HT-29 (cell line): ENCODE results near the gene CACNA1H. TPM values are rescaled to one million over a fixed set of nuclear protein-coding genes. Genes with fewer than 3 reads are reported as not detected.

ENCODE experiments used
- DNase-seq: peaks from one replicate; pipeline ENCODE4 v3.0.0-alpha.2; 2015; ENCODE audit warnings: low spot score
- total RNA-seq: library from RNA; depleted of rRNA; stranded (reverse); fragments of >200 nt; shearing (Covaris generic); gene quantifications from 2 replicates; pipeline ENCODE4 v1.2.3, GENCODE V29; 2014; rRNA removed

Gene CACNA1H
- 0.56 and 0.65 TPM in 2 replicates for total RNA-seq

DNA sequence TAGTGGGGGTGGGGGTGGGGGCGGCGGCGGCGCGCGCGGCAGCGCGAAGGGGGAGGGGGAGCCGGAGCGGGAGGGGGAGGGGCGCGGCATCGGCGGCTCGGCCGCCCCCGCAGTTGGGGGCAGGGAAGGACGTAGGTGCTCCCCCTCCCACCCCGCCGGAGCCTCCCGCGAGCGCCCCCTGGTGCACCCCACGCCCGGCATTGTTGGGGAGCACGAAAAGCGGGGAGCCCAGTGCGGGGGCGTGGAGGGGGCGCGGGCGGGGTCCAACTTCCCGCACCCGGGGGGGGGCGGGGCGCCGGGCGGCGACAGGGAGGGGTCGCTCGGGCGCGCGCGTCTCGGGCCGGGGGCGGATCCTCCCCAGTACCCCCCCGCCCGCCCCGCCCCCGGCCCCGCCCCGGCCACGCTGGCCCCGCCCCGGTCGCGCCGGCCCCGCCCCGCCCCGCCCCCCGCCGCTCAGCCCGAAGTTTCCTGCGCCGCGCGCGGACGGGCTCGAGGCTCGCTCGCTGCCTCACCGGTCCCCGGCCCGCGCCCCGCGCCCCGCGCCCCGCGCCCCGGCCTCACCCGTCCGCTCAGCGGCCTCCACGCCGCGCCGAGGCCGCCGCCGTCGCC lies at the start of gene CACNA1H:
CACNA1H (plus strand) TSS at position 456 of the 609 bp plus-strand sequence. CDS start 632 bp downstream, outside the sequence.
- DNase-seq = no peak

DNA sequence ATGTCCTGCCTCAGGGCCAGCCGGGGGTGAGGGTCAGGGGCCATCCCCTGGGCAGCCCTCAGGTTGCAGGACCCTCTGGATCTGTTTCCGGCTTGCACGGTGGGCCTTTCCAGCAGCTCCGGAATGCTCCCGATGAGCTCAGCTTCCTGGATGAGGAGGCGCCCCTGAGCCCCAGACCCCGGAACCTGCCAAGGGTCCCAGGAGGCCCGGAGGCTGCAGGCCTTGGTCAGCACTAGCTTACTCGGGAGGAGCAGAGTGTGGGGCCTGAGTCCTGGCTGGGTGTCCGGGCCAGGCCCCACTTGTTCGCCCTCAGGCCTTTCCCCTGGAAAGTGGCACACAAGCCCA lies 49.3 kb upstream of the CACNA1H start:
- no peak for DNase-seq

DNA sequence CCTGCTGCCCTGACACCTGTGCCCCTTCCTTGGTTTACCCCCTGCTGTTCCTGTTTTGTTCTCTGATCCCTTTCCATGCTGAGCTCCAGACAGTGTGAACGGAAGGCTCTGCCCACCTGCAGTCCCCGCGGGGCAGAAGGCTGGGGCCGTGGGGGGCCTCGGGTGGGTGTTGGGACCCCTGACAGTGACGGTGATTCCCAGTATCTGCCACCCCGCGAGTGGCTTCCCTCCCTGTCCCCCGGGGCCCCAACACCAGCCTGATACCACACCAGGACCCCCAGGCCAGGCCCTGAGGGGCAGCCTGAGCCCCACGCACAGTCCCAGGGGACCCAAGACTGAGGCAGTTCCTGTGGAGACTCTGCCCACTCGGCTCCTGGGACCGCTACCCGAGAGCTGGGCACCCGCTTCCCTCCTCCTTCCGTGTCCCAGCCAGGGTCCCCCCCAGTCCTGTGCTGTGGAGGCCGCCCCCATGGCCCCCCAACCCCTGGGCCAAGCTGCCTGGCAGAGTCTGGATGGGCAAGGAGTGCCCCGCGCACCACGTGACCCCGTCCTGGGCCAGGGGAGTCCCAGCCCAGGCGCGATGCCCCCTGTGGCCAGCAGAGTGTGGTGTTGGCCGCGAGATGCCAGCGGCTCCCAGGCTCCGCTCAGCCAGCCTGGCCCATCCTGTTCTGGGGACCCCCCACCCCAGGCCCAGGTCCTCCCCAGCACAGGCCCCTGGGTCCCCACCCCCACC lies 46.9 kb upstream of the CACNA1H start:
- peak; percentile 71 for DNase-seq

DNA sequence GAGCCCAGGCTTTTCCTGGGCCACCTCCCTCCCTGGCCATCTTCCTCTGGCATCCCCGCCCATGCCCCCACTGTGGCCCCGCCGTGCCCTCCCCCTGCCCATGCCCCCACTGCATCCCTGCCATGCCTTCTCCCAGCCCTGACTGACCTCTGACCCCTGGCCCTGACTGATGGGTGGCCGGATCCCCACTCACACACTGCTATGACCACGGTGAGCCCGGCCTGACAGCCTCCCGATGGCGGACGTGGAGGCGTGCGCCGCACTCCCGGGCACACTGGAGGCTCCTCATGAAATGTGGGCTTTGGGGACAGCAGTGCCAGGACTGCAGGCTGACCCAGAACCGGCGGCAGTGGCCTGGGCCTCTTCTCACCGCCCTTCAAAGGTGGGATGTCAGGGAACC lies 46.2 kb upstream of the CACNA1H start:
- DNase-seq = no peak

DNA sequence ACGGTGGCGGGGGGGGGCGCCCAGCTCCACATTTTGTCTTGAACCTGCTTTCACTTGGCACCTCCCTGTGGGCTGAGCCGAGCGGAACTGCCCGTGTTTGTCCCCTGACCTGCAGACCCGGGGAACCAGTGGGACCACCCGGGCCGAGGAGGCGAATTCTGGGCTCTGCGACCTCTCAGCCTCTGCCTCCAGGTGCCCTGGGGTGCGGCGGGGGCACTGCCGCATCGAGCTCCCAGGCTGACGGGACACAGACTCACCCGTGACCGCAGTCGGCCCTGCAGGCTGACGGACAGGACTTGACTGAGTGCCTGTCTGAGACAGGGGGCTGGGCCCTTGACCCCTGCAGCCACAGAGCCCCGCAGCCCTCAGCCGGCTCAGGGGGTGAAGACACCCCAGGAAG lies 45.8 kb upstream of the CACNA1H start:
- no peak for DNase-seq

DNA sequence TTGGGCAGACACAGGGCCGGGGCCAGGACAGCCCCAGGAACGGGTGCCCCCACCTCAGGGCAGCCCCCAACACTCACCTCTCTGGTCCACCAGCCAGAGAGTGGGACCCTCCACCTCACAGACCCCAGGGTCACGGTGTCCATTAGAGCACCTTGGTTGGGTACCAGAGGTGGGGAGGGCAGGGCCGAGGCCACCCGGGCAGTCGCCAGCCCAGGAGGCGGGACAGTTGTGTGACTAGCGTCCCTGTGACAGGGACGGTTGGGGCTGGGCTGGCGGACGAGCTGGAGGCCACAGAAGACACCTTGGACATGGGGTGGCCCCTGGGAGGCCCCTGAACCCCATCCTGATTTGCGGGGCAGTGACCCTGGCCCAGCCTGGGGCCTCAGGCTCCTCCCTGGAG lies 45.2 kb upstream of the CACNA1H start:
- no peak for DNase-seq

DNA sequence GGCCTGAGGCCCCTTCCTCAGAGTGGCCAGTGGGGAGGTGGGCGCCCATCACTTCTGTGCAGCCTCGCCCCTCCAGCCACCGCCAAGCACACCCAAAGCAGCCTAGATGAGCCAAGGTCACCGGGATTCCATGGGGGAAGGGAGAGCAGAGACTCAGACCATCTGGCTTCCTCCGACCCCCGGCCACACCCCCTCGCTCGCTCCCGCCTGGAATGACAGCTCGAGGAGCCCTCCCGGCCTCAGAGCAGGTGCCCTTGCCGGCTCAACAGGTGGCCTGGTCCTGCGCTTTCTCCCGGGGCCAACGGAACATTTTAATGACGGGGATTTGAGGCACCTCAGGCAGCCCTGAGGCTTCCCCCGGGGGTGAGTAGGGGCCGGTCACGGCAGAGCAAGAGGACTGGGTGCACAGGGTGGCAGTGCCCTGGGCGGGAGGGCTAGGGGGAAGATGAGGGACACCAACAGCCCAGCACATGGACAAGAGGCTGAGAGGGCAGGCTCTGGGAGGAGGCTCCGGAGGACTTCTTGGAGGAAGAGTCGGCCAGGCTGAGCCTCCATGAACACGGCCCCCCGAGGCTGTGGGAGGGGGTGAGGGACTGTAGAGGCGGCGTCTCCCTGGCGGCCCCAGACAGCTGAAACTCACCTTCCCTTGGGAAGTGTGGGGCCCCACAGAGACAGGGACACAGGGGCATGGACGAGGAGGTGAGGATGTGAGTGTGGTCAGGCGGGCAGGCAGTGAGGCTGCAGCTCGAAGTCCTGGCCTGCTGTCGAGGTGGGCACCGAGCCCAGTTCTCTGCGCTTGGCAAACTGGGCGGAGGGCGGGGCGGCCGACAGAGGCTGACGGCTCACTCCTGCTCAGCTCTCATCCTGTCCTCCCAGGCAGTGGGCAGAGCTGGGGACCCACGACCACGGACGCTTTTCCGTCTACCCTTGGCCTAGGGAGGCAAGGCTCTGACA lies 44.3 kb upstream of the CACNA1H start:
- no peak for DNase-seq

DNA sequence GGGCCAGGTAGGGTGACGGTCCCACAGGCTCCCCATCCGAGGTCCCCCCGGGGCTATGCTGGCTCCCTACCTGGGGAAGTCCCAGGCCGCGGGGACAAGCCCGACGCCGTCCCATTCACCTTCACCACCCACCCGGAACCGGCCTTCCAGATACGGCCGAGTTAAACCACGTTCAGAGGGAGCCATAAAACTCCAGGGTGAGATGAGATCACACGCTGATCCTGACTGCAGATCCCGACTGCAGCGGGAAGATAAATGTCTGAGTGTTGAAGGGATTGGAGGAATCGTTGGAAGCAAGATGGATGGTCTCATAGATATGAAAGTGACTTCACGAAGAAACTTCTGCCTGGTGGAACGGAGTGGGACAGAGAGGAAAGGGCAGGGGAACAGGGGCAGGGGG lies 43.3 kb upstream of the CACNA1H start:
- no peak for DNase-seq

DNA sequence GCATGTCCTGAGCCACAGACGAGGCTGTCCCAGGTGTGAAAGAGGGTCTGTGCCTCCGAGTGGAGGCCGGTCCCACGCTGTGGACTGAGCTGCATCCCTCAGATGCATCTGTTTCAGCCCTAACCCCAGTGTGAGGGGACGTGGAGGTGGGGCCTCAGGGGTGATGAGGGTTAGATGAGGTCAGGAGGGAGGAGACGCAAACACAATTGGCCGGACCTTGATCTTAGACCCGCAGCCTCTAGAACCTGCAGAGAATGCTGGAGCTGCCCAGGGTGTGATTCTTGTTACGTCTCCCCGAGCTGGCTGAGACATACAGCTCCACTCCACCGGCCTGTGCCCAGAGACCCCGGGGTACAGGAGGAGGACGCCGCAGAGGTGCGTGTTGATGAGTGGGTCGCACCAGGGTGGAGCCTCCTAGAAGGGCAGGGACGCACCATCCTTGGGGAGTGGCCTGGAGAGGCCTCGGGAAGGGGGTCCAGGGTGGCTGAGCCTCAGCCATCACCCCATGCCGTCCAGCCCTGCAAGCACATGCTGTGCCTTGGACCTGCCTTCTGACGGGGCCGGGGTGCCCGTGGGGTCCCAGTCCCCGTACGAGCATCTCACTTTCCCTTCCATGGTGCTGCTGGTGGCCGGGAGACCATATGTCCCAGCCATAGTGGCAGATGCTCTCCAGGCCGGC lies 40.3 kb upstream of the CACNA1H start:
- no peak for DNase-seq

DNA sequence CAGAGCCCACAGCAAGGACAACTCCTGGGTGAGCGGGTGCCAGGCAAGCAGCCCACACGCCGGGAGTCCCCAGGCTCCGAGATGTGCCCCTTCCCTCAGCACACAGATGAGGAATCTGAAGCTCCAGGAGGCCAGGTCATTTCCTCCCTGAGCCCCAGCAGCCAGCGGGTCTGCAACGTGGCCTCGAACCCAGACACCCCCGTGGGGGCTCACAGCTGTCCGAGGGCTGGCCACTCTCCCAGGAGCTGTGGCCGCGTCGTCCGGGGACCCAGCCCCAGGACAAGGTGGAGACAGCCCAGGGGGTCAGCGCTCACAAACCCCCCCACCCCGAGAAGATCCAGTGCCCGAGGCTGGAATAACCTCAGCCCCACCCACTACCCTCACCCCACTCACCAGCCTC lies 39.4 kb upstream of the CACNA1H start:
- DNase-seq = no peak

DNA sequence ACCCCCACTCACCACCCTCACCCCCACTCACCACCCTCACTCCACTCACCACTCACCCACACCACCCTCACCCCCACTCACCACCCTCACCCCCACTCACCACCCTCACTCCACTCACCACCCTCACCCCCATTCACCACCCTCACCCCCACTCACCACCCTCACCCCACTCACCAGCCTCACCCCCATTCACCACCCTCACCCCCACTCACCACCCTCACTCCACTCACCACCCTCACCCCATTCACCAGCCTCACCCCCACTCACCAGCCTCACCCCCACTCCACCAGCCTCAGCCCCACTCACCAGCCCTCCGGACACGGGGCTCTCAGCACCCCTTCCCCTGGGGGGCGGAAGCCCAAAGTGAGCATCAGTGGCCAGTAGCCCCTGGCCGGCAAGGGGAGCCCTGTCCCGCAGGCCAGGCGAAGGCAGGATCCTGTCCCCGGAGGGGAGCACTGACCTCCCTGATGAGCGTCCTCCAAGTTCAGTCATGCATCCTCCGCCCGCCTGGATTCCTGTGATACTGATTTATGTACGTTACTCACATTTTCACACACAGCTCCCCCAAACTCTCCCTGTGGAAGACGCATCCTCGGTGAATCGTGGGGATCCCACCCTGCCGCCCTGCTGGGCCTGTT lies 38.9 kb upstream of the CACNA1H start:
- DNase-seq = no peak

DNA sequence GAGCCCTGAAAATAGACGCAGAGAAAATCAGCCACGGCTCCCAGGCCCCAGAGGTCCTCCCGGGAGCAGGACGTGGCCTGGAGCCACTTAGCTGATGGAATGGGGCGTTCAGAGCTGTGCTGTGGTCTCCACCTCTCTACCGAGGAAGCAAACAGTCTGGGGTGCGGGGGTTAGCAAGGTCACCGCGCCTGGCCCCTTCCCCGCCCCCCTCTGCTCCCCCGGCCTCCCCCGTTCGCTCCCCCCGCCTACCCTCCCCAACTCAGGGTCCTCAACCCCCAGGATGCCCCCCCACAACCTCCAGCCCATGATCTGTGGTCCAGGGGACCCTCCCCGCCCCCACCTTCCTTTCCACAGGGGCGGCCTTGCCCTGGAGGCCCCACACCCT lies 36.2 kb upstream of the CACNA1H start:
- DNase-seq = no peak

DNA sequence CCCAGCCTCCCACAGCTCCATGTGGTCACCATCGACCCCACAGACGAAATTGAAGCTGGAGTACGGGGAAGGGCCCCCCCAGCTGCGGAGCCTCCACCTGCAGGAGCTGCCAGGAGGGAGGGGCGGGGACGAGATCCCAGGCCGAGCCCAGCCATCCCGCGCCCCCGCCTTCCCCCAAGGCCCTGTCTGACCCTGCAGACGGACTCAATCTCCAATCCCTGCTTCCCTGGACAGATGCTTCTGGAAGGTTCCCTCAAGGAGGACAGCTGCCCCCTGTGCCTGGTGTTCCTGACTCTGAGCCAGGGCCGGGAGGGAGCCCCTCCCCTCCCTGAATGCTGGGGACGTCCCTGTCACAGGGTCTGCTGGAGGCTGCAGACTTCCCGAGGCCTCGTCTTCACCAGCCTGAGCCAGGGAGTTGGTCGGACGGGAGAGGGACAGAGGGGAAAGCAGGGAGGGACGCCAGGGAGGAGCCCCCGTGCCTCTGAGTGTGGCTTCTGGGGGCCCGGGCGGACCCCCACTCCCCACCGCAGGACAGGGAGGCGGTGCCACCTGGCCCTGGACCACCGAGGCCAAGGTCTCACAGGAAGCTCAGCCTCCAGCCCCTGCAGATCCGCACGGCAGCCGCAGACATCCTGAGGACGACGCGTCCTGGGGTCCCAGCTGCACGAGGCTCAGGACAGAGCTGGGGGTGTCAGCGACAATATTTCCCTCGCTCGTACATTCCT lies 35.6 kb upstream of the CACNA1H start:
- no peak for DNase-seq

DNA sequence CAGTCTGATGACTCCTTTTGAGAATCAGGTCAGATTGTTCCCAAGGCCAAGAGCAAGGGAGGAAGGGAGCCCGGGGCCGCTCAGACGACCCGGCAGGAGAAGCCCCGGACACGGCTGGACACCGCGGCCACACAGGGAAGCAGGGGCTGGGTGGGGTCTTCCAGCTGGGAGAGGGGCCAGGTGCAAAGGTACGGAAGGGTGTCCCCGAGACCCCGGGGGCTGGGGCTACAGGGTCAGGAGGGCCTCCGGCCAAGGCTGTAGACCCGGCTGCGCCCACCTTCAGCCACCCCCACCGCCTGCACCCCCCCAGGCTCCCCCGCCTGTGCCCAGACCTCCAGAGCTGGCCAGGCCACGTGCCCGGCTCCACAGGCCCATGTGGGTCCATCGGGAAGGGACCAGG lies 35.0 kb upstream of the CACNA1H start:
- no peak for DNase-seq

DNA sequence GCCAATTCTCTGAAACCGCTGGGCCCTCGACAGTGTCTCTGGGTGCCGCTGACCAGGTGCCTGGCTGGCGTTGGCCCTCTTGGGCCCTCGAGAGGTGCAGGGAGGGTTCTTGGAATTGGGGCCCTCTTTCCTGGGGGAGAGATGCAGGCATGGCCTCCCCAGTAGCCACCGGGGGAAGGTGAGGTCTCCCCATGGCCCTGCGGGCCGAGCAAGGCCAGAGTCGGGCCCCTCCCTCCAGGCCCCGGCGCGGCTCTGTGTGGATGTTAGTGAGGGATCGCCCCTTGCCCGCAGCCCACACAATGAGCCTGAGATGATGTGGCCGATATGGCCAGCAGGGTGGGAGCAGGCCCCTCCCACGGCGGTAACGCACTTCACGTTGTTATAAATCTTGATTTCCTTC lies 33.8 kb upstream of the CACNA1H start:
- DNase-seq = no peak

DNA sequence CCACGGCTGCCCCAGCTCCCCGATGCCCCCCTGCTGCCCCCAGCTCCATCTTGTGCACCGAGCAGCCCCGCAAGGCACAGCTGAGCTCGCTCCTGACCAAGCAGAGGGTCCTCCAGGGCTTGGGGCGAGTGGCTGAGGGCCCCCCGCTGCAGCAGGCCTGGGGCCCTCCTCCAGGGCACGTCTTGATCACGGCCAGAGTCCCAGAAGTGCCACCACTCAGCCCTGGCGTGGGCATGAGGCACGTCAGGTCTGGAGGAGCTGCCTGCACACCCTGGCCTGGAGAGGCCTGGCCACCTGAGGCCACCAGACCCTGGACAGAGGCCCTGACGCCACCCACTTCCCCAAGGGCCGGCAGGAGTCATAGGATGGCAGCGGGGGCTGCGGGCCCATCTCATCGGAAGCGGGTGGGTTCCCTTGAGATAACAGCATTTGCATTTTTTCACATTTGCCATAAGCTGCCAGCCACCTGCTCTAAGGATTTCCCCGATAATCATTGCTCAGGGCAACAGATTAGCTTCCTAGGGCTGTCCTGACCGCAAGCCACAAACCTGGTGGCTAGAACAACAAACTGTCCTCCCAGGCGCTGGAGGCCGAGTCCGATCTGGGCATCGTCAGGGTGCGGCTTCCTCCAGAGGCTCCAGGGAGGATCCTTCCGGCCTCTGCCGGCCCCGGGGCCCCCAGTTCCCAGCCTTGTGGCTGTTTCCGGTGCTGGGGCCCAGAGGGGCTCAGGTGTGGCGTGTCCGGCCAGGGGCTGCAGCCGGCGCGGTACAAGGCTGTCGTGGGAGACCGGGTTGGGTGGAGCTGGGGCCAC lies 32.9 kb upstream of the CACNA1H start:
- DNase-seq = peak; percentile 43

DNA sequence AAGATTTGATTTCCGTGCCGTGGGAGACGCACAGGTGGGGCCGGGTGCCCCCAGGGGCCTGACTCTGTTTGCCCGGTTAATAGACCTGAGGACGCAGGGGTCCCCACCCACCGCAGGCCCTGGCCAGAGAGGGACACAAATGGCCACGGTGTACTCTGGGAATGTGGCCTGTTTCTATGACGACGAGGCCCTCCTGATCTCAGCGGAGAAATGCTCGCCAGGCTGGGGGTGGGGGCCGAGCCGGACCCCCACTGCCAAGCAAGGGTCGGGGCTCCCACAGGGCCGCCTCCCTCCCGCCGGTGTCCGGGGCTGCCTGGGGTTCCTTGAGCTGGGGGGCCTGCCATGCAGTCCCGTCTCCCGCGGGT lies 32.3 kb upstream of the CACNA1H start:
- no peak for DNase-seq

DNA sequence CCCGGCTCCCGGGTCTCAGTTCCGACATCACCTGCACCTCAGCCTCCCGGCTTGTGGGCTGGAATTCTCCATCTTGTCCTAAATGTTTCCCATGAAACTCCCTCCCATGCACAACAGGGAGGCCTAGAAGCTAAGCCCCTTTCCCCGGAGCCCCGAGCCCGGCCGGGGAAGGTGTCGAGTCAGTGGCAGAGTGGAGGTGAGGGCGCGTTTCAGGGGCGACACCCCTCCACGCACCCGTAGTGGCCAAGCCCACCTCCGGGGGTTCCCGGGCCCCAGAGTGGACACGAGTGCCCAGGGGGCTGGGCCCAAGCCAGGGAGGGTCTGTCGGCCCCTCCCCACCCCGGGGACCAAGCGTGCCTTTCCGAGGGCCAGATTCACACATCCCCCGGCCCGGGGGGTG lies 31.9 kb upstream of the CACNA1H start:
- no peak for DNase-seq

DNA sequence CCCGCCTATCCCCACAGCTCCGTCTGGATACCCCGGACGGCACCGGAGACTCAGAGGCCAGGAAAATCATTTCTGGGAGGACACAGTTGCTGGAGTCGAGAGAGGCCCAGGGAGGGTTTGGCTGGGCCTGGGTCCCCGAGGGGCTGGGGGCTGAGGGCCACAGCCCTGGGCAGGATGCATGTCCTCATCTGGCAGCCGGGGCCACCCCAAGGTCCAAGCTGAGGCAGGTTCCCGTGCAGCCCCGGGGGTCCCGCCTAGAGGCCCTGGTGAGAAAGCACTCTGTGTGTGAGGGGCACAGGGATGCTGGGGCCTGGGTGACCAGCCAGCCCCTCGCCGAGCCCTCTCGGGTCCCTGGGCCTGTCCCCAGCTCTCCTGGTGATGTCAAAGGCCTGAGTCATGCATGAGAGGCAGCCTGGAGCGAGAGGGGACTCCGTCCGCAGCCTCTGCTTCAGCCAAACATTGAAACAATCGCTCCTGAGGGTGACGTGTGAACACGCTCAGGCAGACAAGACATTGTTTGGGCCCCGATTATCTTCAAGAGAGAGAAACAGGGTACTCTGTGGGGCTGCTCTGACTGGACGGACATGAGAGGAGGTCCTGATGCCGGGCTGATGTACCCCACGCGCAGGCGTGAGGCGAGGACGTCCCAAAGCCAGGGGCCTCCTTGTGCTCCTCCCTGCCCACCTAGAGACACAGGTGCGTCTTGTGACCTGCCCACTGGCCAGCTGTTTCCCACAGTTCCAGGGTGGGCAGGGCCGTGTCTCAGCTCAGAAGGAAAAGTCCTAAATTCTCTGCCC lies 31.1 kb upstream of the CACNA1H start:
- DNase-seq = no peak
